GM21717 (cell line): Measurements from ENCODE around the gene FDX2.

ENCODE experiments used
- ATAC-seq: cut with Tn5 transposase; IDR thresholded peaks from one replicate; pipeline ENCODE4 v1.9.1; 2021; ENCODE audit warnings: mild to moderate bottlenecking, moderate library complexity; ENCODE audit not compliant: unreplicated experiment

Gene FDX2

DNA sequence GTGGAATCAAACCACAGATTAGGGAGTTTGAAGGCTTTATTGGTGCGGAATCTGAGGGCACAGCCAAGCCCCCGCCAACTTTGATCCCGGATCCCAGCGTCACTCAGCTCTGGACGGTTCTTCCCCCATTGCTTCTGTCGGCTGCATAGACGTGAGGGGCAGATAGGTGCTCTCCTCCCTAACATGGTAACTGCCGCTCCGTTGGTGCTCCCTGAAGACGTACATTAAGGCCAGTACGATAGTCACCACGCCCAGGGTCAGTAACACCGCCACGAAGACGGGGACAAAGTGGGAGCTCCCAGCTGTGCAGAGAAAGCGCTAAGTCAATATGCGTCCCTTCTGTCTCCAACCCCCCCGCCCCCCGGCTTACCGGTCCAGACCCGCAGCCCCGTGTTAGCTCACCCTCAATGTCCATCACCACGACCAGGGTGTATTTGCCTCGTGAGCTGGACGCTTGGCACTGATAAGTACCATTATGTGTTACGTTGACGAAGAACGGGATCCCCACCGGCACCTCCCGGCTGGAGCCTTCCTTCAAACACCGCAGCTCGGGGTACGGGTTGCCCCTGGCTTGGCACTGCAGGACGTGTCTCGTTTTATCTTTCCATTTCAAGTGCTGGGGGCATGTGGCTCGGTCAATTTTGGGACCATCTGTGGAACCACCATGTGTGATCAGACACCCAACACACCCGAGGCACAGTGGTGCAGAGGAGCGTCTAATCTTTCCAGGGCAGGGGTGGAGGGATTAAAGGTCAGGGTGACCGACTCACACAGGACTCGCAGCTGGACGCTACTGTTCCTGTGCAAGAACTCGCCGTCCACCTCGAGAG is 18.2 kb upstream of the FDX2 start:
- no peak for ATAC-seq

DNA sequence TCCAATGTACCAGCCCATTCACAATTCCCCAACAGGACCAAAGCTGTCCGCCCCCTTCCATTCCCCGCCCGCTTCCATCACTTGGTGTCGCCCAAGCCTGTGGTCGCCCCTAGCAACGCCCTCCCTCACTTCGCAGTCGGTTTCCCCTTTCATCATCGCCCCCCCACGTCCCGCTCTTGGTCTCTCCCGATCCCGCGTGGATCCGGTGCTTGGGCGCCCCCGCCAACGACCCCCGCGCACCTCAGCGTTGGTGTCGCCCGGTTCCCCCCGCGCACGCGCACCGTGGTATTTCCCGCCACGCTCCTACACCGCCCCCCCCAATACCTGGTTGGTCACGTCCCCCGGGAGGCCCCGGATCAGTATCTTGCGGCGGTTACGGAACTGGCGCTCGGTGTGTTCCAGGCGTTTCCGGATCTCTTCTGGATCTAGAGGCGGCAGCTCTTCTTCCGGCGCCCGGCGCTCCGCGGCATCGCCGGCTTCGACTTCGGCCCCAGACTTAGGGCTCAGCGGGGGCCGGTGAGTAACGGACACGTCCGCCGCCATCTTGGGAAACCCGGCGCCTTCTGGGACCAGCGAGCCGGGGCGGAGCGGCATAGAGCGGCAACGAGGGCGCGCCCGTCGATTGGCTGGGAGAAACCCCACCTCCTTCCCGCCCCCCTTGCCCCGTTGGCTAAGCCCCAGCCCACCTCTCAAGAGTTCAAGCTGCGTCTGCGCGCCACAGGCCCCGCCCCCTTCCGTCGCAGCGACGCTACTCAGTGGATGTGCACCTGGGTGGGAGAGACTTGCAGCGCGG is 17.3 kb upstream of the FDX2 start, which contains the start of gene RAVER1:
Gene RAVER1, minus strand, starts transcription at position 565 of the 793 bp plus-strand sequence. Its CDS starts 22 bp downstream, at position 543.
- ATAC-seq, result peak; percentile 69

DNA sequence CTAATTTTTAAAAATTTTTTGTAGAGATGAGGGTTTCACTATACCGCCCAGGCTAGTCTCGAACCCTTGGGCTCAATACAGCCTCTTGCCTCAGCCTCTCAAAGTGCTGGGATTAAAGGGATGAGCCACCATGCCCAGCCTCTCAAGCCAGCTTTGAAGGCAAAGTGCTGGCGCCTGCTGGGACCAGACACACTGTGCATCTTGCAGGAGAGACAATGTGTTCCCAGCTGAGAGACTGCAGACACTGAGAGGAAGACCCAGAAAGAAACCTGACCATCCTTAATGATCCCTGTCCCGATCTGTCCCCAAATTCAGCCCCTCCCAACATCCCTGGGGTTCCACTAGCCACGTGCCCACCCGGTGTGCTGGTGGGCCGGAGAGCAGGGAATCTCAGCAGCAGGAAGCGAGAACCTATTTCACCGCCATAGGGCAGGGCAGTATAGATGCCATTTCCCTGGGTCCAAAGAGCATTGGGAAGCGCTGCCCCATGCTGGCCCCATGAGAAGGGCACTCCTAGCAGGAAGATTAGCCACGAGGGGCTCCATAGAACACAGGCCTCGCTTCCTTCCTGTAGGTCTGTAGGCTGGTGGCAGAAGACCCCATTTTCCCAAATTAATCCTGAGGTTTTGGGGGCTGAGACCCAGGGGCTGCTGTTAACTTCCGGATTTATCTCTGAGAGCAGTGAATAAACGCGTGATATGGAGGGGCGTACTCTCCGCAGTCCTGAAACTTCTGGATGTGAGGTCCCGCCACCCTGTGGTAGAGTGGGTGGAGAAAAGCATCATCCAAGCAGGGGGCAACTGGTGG is 16.5 kb upstream of the FDX2 start:
- peak; percentile 10 for ATAC-seq

DNA sequence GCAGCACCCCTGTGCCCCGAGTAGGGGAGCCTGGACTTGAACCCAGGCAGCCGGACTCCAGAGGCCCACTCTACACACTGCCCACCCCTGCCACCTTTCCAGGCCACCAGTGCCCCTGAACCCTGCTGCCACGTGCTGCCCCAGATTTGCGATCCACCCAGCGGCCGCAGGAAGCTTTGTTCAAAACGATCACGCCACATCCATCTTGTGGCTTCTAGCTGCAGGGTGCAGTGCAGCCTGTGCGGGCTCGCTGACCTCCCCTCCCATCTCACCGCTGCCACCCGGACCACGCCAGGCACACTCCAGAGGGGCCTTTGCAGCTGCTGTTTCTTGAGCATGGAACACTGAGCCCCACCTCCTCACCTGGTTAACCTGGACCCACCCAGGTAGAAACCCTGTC is 13.7 kb upstream of the FDX2 start:
- ATAC-seq, result no peak

DNA sequence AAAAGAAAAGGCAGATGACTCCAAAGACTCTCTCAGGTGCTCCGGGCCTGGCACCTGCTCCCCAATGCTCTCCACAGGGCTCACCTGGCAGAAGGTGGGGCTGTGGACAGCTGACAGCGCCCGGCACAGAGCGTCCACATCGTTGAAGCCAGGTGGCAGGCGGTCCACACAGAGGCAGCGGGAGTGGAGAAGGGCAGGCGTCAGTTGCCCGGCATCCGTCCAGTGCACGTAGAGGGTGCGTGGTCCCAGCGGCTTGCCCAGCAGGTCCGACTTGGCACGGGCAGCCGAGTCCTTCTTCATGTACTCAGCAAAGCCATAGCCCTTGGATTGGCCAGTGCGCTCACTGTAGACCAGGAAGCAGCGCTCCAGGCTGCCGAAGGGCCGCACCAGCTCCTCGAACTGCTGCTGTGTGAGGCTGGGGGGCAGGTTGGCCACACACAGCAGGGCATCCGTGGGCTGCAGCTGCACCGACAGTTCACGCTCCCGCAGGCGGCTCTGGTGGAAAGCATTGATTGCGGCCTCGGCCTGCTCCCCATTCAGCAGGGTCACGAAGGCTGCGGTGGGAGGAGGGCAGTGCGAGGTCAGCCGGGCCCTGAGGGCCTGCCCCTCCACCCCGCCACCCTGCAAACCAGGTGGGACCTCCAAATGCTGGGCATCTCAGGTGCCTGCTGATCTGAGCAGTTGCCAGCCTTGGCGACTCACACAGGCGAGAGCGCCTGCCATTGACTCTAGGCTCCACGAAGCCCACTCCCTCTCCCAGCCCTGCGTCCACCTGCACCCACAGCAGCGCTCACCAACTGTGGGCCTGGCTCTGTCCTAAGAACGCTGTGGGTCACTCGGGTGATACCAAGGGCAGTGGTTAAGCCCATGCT is 13.0 kb upstream of the FDX2 start:
- no peak for ATAC-seq

DNA sequence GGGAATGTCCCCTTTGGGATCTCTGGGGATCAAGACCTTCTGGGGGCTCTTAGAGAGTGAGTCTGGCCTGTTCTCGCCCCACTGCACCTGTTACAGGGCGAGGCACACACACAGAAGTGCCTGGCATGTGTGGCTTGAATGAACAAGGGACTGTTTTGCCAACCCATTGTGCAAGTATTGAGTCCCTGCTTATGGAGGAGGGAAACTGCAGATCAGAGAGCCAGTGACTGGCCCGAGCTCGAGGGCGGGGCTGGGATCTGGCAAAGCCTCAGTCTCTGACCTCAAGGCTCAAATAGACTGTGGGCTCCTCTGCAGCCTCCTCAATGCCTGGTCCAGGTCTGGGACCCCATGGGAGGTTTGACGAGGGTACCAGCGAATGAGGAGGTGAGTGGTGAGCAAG is 12.0 kb upstream of the FDX2 start:
- no peak for ATAC-seq

DNA sequence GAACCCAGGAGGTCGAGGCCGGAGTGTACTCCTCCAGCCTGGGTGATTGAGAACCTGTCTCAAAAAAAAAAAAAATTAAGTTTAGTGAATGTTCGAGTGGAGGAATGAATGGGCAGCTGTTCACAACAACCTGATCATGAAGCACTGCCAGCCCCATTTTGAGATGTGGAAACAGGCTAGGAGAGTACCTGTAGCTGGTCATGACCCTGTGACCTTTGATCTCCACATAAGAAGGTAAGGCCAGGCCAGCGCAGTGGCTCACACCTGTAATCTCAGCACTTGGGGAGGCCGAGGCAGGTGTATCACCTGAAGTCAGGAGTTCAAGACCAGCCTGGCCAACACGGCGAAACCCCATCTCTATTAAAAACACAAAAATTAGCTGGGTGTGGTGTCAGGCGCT is 9.9 kb upstream of the FDX2 start:
- no peak for ATAC-seq

DNA sequence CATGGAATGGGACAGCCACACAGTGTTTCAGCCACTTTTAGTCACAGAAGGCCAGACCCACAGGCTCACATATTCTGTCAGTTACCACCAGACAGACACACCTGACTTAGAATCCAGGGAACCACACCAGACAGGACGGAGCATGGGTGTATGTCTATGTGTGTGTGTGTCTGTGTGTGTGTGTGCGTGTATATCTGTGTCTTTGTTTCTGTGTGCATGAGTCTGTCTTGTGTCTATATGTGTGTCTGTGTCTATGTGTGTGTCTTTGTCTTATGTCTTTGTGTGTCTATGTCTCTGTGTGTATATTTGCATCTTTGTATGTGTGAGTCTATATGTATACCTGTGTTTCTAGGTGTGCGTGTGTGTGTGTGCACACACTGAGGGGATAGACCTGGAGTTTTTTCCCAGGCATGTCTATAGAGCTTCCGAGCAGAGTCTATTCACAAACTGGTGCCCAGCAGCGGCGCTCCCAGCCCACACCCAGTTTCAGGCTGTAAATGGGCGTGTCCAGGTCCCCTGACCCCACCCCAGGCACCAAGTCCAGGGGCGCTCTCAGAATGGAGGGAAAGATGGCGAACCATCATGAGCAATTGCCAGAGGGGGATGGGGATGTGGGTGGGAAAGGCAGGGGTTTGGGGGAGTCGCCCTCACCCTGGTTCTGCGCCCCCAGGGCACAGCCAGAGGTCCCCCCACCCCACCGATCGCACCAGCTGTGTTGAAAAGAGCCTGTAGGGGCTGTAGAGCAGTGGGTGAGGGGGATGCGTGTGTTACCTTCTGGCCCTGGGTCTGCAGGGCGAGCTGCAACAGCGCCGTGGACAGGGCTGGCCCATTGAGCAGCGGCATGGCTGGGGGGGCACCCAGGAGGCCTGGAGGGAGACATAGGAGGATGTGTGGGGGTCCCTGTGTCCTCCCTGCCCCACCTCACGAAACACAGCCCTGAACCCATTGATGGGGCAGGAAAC is 6.3 kb upstream of the FDX2 start:
- no peak for ATAC-seq

DNA sequence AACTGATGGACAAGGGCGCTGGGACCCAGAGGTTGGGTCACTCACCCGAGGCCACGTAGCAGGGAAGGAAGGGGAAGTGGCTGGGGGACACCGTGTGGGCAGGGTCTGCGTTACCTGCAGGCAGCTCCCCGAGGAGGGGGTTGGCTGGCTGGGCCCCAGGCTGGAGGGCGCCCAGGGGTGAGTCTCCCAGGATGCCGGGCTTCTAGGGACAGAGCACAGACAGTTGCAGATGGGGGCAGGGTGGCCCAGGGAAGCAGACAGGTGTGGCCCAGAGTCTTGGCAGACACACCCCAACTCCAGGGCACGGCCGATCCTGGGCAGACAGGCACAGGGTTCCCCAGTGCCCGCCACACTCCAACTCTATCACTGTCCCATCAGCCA is 5.6 kb upstream of the FDX2 start:
- no peak for ATAC-seq

DNA sequence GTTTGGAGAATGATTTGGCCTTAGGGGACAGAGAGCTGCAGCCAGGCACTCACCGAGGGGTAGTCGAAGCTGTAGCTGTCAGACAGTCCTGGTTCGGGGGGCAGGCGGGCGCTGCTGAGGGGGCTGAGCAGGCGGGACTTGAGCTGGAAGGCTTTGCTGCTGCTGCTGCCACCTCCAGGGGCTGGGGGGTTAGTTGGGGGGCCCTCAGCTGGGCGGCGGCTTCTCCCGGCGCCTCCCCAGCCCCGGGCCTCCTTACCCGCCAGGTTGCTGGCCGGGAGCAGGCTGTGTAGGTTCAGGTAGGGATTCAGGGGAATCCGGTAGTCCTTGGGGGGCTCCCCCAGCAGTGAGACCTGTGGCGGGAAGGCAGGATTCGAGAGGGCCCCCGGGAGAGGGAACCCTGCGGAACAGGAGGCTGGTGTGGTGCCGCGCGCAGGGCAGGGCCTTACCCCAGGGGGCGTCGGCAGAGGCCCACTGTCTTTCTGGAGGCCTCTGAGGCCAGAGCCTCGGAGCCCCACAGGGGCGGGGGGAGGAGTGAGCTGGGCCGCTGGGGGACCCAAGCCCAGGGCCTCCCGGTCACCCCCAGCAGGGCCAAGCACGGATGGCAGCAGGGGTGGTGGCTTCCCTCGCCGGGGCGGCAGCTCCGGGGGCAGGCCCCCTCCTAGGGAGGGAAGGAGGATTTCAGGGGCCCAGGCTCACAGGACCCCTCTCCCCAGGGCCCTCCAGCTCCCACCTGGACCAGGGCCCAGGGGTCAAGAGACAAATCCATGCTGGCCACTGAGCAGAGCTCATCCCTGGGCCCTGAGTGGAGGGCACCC is 5.0 kb upstream of the FDX2 start:
- no peak for ATAC-seq

DNA sequence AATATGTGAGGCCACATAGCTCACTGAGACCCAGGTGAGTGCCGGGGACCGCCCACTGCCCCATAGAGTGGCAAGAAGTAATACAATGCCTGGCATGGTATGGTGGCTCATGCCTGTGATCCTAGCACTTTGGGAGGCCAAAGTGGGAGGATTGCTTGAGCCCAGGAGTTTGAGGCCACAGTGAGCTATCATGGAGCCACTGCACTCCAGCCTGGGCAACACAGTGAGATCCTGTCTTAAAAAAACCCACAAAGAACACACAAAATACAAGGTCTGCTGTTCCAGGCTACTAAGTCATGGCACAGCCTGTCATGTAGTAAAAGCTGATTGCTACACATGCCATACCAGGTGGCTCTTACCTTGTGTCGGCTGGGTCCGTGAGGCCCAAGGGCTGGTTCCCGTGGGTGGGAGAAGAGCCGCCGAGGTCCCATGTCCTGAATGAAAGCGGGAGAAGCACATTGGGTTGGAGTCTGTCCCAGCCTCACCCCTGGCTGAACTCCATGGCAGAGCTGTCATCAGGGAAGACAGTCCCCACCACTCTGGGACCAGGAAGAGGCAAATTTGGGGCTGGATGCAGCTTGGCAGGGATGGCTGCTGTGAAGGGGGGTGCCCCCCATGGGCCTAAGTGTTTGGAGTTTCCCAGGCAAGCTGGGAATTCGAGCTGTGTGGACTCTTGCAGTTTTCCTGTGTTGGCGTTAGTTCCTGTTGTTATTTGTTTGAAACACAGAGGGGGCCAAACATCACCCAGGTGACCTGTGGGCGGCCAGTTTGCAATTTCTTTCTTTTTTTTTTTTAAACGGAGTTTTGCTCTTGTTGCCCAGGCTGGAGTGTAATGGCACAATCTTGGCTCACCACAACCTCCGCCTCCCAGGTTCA is 3.2 kb upstream of the FDX2 start:
- no peak for ATAC-seq

DNA sequence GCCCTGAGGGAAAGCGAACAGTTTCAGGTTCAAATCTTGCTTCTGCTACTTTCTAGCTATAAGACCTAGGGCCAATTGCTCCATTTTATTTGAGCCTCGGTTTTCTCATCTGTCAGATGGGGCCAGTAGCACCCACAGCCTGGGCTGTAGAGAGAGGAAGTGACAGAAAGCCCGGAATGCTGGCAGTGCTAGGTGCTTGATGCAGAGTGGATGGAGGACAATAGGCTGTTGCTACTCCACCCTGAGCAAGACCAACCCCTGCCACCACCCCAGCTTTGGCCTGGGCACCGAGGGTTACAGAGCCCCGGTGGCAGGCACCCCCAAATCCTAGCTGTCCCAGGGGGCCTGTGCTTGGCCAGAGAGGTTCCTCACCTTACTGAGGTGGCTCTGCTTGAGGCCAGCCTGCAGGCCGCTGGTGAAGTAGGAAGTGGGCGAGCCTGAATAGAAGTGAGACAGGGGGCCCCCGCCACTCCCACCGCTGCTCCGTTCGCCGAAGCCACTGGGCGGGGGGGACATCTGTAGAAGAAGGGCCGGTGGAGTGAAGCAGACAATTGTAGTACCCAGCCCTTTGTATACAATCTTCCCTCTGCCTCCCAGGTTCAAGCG is 2.1 kb upstream of the FDX2 start:
- no peak for ATAC-seq

DNA sequence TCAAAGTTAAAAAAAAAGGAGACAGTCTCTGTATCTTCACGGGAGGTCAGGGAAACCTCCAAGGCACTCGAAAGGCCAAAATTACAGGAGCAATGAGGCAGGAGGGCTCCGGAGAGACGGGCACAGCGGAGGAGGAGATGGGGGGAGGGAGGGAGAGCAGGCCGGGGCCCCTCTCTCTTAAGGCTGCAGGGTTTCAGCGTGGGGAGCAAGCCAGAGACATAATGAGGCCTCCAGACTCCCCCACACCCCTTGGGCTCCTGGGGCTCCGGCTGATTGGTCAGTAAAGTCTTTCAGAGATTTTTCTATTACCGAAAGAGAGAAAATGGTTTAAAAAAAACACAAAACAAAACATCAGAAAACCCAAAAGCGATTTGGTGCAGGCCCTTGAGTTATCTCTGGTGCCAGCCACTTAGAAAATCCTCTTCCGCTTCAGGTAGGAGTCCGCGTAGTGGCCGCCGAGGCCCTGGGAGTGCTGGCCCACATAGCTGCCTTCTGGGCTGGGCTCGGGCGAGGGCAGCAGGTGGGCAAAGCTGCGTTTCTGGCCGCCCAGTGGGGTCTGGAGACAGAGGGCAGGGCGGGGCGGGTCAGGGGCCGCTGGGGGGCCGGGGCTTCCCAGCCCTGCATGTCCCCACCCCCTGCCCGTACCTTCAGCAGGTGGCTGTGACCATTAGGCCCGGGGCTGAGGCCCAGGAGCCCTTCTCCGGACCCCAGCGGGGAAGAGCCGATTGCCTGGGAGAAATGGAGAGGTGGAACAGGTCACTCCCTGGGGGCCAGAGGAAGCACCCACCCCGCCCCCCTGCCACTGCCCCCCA is 1.4 kb upstream of the FDX2 start:
- no peak for ATAC-seq

DNA sequence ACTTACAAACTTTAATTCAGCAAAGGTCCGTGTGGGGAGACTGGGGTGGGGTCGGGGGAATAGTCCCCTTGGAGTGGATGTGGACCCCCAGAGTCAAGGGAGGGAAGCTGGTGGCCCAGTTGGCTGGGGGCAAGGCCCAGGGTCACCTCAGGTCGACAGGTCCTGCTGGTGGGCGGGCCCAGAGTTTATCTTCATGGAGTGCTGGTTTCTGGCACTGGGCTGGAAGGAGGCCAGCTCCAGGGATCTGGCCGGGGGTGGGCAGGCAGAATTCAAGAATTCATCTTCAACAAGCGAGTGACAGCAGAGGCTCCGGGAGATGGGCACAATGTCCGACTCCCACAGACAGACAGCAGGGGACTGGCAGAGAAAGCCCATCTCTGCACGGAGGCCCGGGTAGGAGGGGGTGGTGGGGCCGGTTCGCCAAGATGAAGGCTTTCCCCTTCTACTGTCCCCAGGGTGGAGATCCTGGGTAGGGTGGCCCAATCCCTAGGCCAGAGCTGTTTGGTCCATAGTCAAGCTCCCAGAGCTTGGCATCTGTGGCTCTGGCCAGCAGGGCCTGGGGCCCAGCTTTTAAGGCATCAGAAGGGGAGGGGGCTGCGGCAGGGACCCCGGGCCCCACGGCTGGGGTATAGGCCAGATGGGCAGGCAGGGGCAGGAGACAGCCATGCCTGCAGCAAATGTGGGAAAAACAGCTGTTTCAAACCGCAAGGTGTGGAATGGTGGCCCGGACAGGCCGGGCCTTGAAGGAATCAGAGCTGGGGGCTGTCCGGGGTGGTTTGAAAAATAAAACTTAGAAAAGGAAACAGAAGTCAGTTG is 622 bp upstream of the FDX2 start:
- ATAC-seq, result no peak

DNA sequence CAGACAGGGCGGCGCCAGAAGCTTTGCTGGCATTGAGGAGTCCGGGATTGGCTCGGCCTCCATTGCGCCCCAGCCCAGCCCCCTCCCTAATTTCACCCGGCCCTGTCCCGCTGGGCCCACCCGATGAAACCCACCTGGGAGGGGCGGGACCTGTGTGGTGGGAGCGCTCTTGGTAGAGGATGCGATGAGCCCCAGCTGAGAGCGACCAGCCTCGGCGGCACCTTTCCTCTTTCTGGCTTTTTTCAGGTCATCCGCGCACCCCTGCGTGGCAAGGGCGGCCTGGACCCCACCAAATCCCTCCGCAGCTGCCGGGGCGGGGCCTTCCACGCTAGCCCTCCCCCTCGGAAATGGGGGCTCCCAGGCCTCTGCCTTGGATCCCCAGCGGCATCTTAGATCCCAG is 6.4 kb downstream of the FDX2 start, which contains the start of gene ZGLP1:
Gene ZGLP1, minus strand, starts transcription at position 393 of the 400 bp plus-strand sequence.
- ATAC-seq, result no peak
